Vagina (tissue), 2 donors: Measurements from ENCODE around the gene PARVA. TPM values are rescaled to one million over a fixed set of nuclear protein-coding genes. Genes with fewer than 3 reads are reported as not detected.
A peak's percentile ranks its signal among the peaks of the same experiment; 100 is the strongest.

Source experiments
- DNase-seq, 2 donors: peaks; one replicate each; pipeline ENCODE4 v3.0.0-alpha.2; 2017; ENCODE audit errors: extremely low spot score in 2 of 2
- H3K27ac ChIP-seq: fragments of 200-600 bp; sonication (generic); one replicate; pipeline ENCODE4 v1.5.1; 2019
- H3K27me3 ChIP-seq: fragments of 200-600 bp; sonication (generic); one replicate; pipeline ENCODE4 v1.5.1; 2019
- H3K36me3 ChIP-seq, 2 donors: fragments of 200-600 bp; sonication (generic); one replicate each; pipeline ENCODE4 v1.5.1; 2017 to 2019
- H3K4me1 ChIP-seq: fragments of 200-600 bp; sonication (generic); one replicate; pipeline ENCODE4 v1.5.1; 2019
- H3K4me3 ChIP-seq, 2 donors: fragments of 200-600 bp; sonication (generic); 1 replicate in 1 of 2; 2 replicates in 1 of 2; pipeline ENCODE4 v1.5.1; 2016 to 2019
- H3K9me3 ChIP-seq: fragments of 200-600 bp; sonication (generic); one replicate; pipeline ENCODE4 v1.5.1; 2019
- POLR2A ChIP-seq, 2 donors: fragments of 450-650 bp; IDR thresholded peaks; one replicate each; pipeline ENCODE4 v1.6.1; 2017; ENCODE audit warnings: antibody characterized with exemption in 2 of 2, mild to moderate bottlenecking in 2 of 2, moderate library complexity in 2 of 2
- POLR2AphosphoS5 ChIP-seq, 2 donors: sonication (generic); formaldehyde crosslinking; IDR thresholded peaks; one replicate each; pipeline ENCODE4 v1.9.0; 2017; ENCODE audit warnings: antibody characterized with exemption in 2 of 2, mild to moderate bottlenecking in 2 of 2, low read depth in 1 of 2; ENCODE audit not compliant: insufficient read depth in 1 of 2
- intact Hi-C: fragments of 100-400 bp; cut with DNase I; formaldehyde crosslinking; loops from one replicate; pipeline ENCODE4 v1.15.1; 2023
- total RNA-seq: library from RNA; depleted of rRNA; stranded (reverse); fragments of >200 nt; gene quantifications from one replicate; pipeline ENCODE4 v1.2.3, GENCODE V29; 2016
- TF ChIP-seq, protein P1 (sequence below), 3 experiments: fragments of 450-650 bp in 2 of 3; fragments of 200-600 bp in 1 of 3; sonication (generic) in 1 of 3; IDR thresholded peaks; one replicate each; pipeline ENCODE4 v1.5.1; 2017 to 2019; ENCODE audit warnings: antibody characterized with exemption in 3 of 3, mild to moderate bottlenecking in 2 of 3, moderate library complexity in 2 of 3

Gene PARVA
- total RNA-seq, 1 donor from 2014 or later, result 51.1 TPM

DNA sequence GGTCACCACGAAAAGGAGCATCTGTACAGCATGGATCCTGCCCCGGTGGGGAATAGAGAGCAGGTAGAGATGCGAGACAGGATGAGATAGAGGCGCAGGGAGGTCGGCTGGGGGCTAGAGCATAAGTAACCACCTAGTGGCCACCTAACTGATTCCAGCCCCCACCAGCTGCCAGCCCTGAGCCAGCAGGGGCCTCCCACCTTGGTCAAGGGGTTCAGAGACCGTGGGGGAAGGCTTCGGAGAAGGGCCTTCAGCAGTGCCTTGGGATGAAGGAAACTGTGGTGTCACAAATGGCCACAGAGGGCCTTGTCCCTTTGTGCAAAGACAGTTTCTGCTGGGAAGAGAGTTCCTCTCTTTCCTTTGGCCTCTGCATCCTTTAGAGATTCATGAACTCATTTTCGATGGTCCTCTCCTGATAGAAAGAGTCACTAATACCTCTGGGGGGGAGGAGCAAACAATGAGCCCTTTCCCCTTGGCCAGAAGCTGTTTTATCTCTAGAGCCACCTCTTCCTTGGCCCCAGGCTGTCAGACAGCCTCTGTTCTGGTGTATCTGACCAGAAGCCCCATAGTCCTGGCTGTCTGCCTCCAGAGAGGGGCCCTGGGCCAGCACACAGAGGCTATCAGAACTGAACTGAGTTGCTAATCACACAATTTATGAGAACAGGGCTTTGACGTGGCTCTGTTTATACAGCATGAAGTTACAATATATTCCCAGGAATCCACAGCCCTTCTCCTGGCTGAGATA lies 146.0 kb downstream of the PARVA start:
- TF ChIP-seq, protein P1, sequence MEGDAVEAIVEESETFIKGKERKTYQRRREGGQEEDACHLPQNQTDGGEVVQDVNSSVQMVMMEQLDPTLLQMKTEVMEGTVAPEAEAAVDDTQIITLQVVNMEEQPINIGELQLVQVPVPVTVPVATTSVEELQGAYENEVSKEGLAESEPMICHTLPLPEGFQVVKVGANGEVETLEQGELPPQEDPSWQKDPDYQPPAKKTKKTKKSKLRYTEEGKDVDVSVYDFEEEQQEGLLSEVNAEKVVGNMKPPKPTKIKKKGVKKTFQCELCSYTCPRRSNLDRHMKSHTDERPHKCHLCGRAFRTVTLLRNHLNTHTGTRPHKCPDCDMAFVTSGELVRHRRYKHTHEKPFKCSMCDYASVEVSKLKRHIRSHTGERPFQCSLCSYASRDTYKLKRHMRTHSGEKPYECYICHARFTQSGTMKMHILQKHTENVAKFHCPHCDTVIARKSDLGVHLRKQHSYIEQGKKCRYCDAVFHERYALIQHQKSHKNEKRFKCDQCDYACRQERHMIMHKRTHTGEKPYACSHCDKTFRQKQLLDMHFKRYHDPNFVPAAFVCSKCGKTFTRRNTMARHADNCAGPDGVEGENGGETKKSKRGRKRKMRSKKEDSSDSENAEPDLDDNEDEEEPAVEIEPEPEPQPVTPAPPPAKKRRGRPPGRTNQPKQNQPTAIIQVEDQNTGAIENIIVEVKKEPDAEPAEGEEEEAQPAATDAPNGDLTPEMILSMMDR (IDR thresholded peaks at IDR 0.05), result no peak
- TF ChIP-seq POLR2AphosphoS5 (IDR thresholded peaks at IDR 0.05; ENCODE audit: insufficient read depth in 1 of 2, low read depth in 1 of 2), result no peak
- no peak for TF ChIP-seq POLR2A (IDR thresholded peaks at IDR 0.05)
- H3K27ac ChIP-seq, result peak overlapping the region; percentile 35
- intact Hi-C loops, result no loop called here
- no peaks in the 10 kb centered on the region for H3K27me3 ChIP-seq
- peaks cover 0 to 3% of the 10 kb centered on the region in 2 donors for H3K36me3 ChIP-seq
- no peak overlapping the region for H3K4me3 ChIP-seq
- H3K9me3 ChIP-seq, result no peaks in the 10 kb centered on the region
- peaks cover 16% of the 10 kb centered on the region for H3K4me1 ChIP-seq
- DNase-seq, result no peak

DNA sequence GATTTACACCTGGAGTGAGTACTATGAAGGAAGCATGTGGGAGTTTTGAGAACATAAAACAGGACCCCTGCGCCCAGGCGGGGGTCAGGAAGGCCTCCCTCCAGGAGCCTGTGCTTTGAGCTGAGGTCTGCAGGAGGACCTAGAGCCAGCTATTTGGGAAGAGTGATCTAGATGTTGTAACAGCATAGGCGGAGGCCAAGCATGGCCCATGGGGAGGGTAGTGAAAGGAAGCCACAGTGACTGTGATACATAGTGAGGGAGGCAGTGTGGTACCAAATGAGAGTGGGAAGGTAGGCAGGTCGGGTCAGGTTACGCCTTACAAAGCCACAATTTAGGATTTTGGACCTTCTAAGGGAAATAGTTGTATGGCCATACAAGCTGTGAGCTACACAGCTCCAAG lies 147.5 kb downstream of the PARVA start:
- Histone ChIP-seq H3K4me3 (no peak overlapping the region), H3K27ac (no peak overlapping the region), H3K36me3 (peaks cover 0 to 10% of the 10 kb centered on the region in 2 donors), H3K4me1 (peaks cover 21% of the 10 kb centered on the region), H3K27me3 (no peaks in the 10 kb centered on the region), H3K9me3 (no peaks in the 10 kb centered on the region)
- DNase-seq, result no peak
- intact Hi-C loops, result no loop called here
- no peak for TF ChIP-seq POLR2A (IDR thresholded peaks at IDR 0.05)
- no peak for TF ChIP-seq POLR2AphosphoS5 (IDR thresholded peaks at IDR 0.05; ENCODE audit: insufficient read depth in 1 of 2, low read depth in 1 of 2)
- TF ChIP-seq, protein P1 (IDR thresholded peaks at IDR 0.05), result no peak

DNA sequence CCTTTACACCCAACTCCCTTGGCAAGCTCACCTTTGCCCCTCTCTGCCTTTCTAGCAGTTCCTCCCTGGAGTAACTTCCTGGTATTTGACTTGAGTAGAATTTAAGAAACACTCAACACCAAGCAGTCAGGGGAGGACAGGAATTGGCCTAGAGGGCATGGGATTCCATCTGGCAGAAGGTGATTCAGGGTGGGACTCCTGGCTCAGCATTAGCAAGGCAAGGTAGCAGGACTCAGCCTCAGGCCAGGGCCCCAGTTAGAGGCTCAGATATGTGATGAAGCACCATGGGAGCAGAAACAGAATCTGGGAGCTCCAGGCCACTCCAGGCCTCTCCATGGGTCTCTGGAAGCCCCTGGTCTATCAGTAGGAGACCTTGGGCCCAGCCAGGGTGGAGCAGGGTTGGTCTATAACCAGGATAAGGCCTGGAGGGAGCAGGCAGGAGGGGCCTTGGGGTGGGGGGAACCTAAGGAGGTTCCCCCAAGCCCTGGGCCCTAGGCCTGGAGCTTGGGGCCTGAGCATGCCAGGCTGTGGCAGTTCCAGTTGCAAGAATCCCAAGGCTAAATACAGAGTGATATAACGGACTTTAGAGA lies 148.2 kb downstream of the PARVA start:
- peak overlapping the region; percentile 24 for H3K27ac ChIP-seq
- H3K27me3 ChIP-seq, result no peaks in the 10 kb centered on the region
- peaks cover 0 to 10% of the 10 kb centered on the region in 2 donors for H3K36me3 ChIP-seq
- intact Hi-C loops, result no loop called here
- H3K4me3 ChIP-seq, result no peak overlapping the region
- H3K4me1 ChIP-seq, result peaks cover 23% of the 10 kb centered on the region
- TF ChIP-seq POLR2AphosphoS5 (IDR thresholded peaks at IDR 0.05; ENCODE audit: insufficient read depth in 1 of 2, low read depth in 1 of 2), result no peak
- no peak for TF ChIP-seq POLR2A (IDR thresholded peaks at IDR 0.05)
- H3K9me3 ChIP-seq, result no peaks in the 10 kb centered on the region
- no peak for DNase-seq

DNA sequence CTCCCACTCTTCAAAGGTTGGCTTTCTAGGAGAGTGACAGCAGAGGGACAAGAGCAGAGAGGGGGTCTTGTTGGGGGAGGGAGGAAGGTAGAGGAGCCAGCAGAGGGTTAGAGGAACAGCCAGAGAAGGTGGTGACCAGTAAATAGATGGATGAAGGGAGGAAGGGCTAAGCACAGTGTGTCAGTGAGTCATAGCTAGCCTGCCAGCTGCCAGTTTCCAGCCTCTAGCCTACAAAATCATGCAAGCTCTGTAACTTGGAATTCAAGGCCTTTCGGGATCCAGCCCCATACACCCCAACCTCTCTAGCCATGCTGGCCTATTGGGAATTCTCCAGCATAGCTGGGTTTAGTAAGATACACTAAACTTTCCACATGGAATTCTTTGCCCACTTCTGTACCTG lies 149.4 kb downstream of the PARVA start:
- Histone ChIP-seq H3K27ac (no peak overlapping the region), H3K27me3 (no peaks in the 10 kb centered on the region), H3K4me3 (no peak overlapping the region), H3K36me3 (peaks cover 0 to 10% of the 10 kb centered on the region in 2 donors), H3K9me3 (no peaks in the 10 kb centered on the region), H3K4me1 (peaks cover 23% of the 10 kb centered on the region)
- TF ChIP-seq POLR2AphosphoS5 (IDR thresholded peaks at IDR 0.05; ENCODE audit: insufficient read depth in 1 of 2, low read depth in 1 of 2) (no peak), POLR2A (IDR thresholded peaks at IDR 0.05) (no peak)
- TF ChIP-seq, protein P1 (IDR thresholded peaks at IDR 0.05), result no peak
- intact Hi-C loops, result no loop called here
- no peak for DNase-seq

DNA sequence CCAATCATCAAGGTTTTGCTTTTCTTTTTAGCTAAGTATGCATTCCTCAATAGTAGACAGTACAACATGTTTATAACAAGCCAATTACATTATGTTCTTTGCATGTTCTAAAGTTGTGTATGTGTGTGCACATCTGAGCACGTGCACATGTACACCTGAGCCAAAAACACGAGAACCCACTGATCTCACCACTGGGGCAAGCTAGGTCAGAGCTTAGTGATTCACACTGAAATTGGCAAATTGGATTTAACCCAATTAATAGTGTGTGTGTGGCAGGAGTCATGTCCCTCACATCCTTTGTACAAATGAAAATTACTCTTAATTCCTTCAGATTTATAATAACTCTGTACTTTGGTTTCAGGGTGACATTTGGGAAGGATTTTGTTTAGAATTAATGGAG lies 151.1 kb downstream of the PARVA start:
- no peak for DNase-seq
- Histone ChIP-seq H3K27me3 (no peaks in the 10 kb centered on the region), H3K4me1 (peaks cover 18% of the 10 kb centered on the region), H3K4me3 (no peak overlapping the region), H3K9me3 (no peaks in the 10 kb centered on the region), H3K27ac (no peak overlapping the region), H3K36me3 (peaks cover 0 to 10% of the 10 kb centered on the region in 2 donors)
- intact Hi-C loops, result no loop called here
- TF ChIP-seq, protein P1 (IDR thresholded peaks at IDR 0.05), result no peak
- TF ChIP-seq POLR2A (IDR thresholded peaks at IDR 0.05) (no peak), POLR2AphosphoS5 (IDR thresholded peaks at IDR 0.05; ENCODE audit: insufficient read depth in 1 of 2, low read depth in 1 of 2) (no peak)
